ENCODE data around the gene ARRDC3.
A peak's percentile ranks its signal among the peaks of the same experiment; 100 is the strongest.
"Not testable (repeated sequence)": the region's sequence is repeated elsewhere in the genome, so short reads cannot be mapped to it uniquely, and the experiment has no call there.

The ARRDC3 gene

DNA sequence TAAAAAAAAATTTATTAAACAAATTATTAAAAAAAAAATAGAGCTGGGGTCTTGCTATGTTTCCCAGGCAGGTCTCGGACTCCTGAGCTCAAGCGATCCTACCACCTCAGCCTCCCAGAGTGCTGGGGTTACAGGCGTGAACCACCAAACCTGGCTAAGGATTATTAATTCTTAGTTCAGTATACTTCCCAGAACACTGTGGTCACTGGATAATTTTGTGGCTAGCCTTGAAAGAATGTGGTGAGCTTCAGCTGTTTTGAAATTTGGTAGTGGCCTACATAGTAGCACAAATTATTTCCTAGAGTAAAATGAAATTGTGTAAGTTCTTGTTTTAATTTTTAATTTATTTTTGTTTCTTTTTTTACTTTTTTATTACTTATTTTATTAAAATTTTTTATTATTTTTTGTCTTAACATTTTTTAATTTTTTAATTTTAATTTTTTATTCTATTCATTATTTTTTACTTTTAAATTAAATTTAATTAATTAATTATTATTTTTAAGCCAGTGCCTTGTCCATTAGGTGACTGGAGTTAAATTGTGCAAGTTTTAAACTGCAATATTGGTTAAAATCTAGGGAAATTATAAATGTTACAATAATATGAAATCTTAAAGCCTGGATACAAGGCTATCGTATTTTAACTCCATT, 23.0 kb downstream of the ARRDC3 start:
- no peak for FAIRE-seq

GRCh38 chr5:91357806-91358205, 25.3 kb downstream of the ARRDC3 start:
- TF ChIP-seq POLR2A (IDR thresholded peaks at IDR 0.05; ENCODE audit: low read depth, low read length), result no peak
- FAIRE-seq (no peak), DNase-seq (ENCODE audit: insufficient read length, low spot score) (no peak)

More for the DNA sequence above, 23.0 kb downstream of the ARRDC3 start:
- TF ChIP-seq POLR2A (IDR thresholded peaks at IDR 0.05; ENCODE audit: low read depth, low read length), result no peak
- no peak for DNase-seq (ENCODE audit: insufficient read length, low spot score)

GRCh38 chr5:91357012-91357634, 26.0 kb downstream of the ARRDC3 start:
- FAIRE-seq, result no peak
- no peak for DNase-seq (ENCODE audit: insufficient read length, low spot score)
- TF ChIP-seq POLR2A (IDR thresholded peaks at IDR 0.05; ENCODE audit: low read depth, low read length), result no peak

DNA sequence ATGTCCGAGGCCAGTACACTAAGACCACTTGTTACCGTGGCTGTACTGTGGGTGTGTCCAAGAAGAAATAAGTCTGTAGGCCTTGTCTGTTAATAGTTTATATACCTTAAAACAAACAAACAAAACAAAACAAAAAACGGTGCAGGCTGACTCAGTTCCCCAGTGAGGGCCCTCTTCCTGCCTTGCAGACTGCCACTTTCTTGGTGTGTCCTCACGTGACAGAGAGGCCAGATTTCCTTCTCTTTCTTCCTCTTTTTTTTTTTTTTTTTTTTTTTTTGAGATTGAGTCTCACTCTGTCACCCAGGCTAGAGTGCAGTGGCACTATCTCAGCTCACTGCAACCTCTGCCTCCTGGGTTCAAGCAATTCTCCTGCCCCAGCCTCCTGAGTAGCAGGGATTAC, 28.2 kb downstream of the ARRDC3 start:
- DNase-seq (ENCODE audit: insufficient read length, low spot score); FAIRE-seq: not testable (repeated sequence)

- no peak for TF ChIP-seq POLR2A (IDR thresholded peaks at IDR 0.05; ENCODE audit: low read depth, low read length)
- DNase-seq (ENCODE audit: insufficient read length, low spot score), result no peak
- FAIRE-seq, result no peak
These were observed 30.1 kb downstream of the ARRDC3 start for GRCh38 chr5:91352831-91353695.

DNA sequence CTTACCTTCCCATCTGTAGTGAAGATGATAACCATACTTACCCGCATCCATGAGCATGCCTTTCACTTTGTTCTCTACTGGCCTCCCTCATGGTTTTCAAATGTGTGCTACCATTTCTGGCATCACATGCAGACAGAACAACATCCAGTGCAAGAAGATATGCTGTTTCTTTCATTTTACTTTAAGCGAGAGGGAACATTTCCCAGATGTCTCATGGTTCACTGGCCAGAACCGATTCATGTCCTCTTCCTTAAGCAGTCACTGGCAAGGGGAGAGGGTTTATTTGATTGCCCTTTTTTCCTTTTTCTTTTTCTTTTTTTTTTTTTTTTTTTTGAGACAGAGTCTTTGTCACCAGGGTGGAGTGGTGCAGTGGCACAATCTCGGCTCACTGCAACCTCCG, 37.7 kb downstream of the ARRDC3 start:
- no peak for TF ChIP-seq POLR2A (IDR thresholded peaks at IDR 0.05; ENCODE audit: low read depth, low read length)
- DNase-seq (ENCODE audit: insufficient read length, low spot score) (no peak), FAIRE-seq (no peak)

GRCh38 chr5:91344661-91345200, 38.4 kb downstream of the ARRDC3 start:
- not testable (repeated sequence) for DNase-seq (ENCODE audit: insufficient read length, low spot score); FAIRE-seq

- DNase-seq (ENCODE audit: insufficient read length, low spot score) (no peak), FAIRE-seq (no peak)
- no peak for TF ChIP-seq POLR2A (IDR thresholded peaks at IDR 0.05; ENCODE audit: low read depth, low read length)
These were observed 39.2 kb downstream of the ARRDC3 start for GRCh38 chr5:91343916-91344315.

DNA sequence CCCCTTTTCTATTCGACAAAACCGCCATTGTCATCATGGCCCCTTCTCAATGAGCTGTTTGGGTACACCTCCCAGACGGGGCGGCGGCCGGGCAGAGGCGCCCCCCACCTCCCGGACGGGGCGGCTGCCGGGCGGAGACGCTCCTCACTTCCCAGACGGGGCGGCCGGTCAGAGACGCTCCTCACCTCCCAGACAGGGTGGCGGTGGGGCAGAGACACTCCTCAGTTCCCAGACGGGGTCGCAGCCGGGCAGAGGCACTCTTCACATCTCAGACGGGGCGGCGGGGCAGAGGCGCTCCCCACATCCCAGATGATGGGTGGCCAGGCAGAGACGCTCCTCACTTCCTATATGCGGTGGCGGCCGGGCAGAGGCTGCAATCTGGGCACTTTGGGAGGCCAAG, 40.2 kb downstream of the ARRDC3 start:
- not testable (repeated sequence) for FAIRE-seq; DNase-seq (ENCODE audit: insufficient read length, low spot score)

DNA sequence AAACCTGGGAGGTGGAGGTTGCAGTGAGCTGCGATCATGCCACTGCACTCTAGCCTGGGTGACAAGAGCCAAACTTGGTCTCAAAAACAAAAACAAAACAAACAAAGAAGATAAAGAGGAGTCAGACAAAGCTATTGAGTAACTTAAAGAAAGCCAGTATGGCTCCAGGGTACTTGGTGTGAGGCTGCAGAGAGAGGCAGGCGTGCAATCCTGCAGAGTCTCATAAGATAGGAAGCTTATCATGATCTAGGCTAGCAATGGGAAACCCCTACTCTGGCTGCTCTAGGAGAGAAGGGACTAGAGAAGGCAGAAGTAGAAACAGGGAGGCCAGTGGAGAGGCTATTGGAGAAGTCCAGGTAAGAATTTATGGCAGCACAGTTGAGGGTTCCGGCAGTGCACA, 42.0 kb downstream of the ARRDC3 start:
- no peak for TF ChIP-seq POLR2A (IDR thresholded peaks at IDR 0.05; ENCODE audit: low read depth, low read length)
- FAIRE-seq (no peak), DNase-seq (ENCODE audit: insufficient read length, low spot score) (no peak)

DNA sequence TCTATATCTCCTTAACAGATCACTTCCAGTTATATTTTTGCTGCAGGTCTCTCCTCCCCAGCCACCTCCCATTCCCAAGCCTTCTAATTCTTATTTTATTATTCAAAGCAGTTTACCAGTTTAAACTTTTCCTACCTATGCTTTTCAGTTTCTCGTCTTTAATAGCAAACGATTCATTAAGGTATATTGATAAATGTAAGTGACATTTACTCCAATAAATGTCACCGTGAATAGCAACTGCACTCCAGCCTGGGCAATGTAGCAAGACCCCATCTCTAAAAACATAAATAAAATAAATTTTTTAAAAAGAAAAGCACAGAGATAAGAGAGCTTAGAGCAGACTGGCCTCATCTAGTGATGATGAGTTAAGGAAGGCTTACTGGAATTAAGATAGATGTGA, 42.6 kb downstream of the ARRDC3 start:
- TF ChIP-seq POLR2A (IDR thresholded peaks at IDR 0.05; ENCODE audit: low read depth, low read length), result no peak
- DNase-seq (ENCODE audit: insufficient read length, low spot score), result no peak
- FAIRE-seq, result no peak

DNA sequence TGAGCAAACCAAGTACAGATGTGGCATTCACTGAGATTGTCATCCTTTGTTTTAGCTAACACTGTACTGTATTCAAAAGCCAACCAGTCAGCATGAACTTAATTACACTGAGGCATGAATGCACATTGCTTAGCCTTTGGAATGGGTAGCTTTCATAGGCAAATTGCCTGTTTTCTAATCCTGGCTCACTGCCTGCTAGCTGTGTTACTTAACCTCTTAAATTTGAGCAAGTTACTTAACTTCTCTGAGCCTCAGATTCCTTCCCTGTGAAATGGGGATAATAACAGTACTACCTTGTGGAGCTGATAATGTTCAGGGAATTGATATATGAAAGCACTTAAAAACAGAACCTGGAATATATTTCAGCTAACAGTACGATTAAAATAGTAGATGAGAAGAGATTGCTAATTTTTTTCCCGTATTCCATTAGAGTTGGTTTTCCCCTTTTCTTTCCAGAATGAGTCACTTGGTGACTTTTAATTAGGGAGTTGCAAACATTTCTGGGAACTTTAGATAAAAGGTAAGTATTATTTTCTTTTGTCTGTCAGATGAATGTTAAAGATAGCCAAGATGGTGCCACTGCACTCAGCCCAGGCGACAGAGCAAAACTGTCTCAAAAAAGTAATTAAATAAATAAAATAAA, 43.9 kb downstream of the ARRDC3 start:
- DNase-seq (ENCODE audit: insufficient read length, low spot score), result no peak
- TF ChIP-seq POLR2A (IDR thresholded peaks at IDR 0.05; ENCODE audit: low read depth, low read length), result no peak
- no peak for FAIRE-seq

- TF ChIP-seq POLR2A (IDR thresholded peaks at IDR 0.05; ENCODE audit: low read depth, low read length), result no peak
- peak; percentile 51 for DNase-seq (ENCODE audit: insufficient read length, low spot score)
- peak; percentile 97 for FAIRE-seq
These were observed 50.7 kb downstream of the ARRDC3 start for GRCh38 chr5:91332267-91333045.

Data from H54 (cell line).